HUES6 (cell line): Measurements from ENCODE around the gene GPT2.
"Not testable (repeated sequence)": the region's sequence is repeated elsewhere in the genome, so short reads cannot be mapped to it uniquely, and the experiment has no call there.

Source experiments
- H3K27ac ChIP-seq: 2 replicates; pipeline ENCODE4 v1.7.0; 2013; ENCODE audit warnings: low read depth, mild to moderate bottlenecking, low read length, inconsistent platforms
- H3K27me3 ChIP-seq: 2 replicates; pipeline ENCODE4 v1.6.1; 2013; ENCODE audit warnings: low read length; ENCODE audit not compliant: control insufficient read depth, insufficient read depth
- H3K36me3 ChIP-seq: 2 replicates; pipeline ENCODE4 v1.6.1; 2013; ENCODE audit warnings: low read length; ENCODE audit not compliant: control insufficient read depth, insufficient read depth
- H3K4me1 ChIP-seq: 2 replicates; pipeline ENCODE4 v1.6.1; 2013; ENCODE audit warnings: low read length; ENCODE audit not compliant: control insufficient read depth, insufficient read depth
- H3K4me3 ChIP-seq: 2 replicates; pipeline ENCODE4 v1.5.1; 2013; ENCODE audit warnings: low read depth, low read length
- H3K9ac ChIP-seq: one replicate; pipeline ENCODE4 v1.6.1; 2013; ENCODE audit warnings: mild to moderate bottlenecking, low read length
- H3K9me3 ChIP-seq: 2 replicates; pipeline ENCODE4 v1.6.1; 2013; ENCODE audit warnings: low read depth, low read length; ENCODE audit not compliant: control insufficient read depth, insufficient read depth

GPT2 gene

GRCh38 chr16:46867486-46867885 is 16.7 kb upstream of the GPT2 start:
- H3K9ac ChIP-seq, H3K4me3 ChIP-seq, H3K36me3 ChIP-seq, H3K27me3 ChIP-seq, H3K9me3 ChIP-seq, H3K27ac ChIP-seq: not testable (repeated sequence)
- peaks cover 10% of the 10 kb centered on the region for H3K4me1 ChIP-seq

- peaks cover 10% of the 10 kb centered on the region for H3K4me1 ChIP-seq
- not testable (repeated sequence) for H3K27ac ChIP-seq, H3K9me3 ChIP-seq, H3K36me3 ChIP-seq, H3K9ac ChIP-seq, H3K27me3 ChIP-seq, H3K4me3 ChIP-seq
Measured at GRCh38 chr16:46868891-46869290, 15.3 kb upstream of the GPT2 start.

DNA sequence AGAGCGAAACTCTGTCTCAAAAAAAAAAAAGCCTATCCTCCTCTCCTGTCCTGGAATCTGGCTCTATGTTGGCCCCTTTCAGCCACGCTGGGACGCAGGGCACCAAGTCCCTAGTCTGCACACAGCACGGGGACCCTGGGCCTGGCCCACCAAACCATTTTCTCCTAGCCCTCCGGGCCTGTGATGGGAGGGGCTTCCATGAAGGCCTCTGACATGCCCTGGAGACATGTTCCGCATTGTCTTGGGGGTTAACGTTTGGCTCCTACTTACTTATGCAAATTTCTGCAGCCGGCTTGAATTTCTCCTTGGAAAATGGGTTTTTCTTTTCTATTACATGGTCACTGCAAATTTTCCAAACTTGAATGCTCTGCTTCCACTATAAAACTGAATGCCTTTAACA is 12.6 kb upstream of the GPT2 start:
- Histone ChIP-seq H3K36me3 (no peaks in the 10 kb centered on the region), H3K9me3 (peaks cover 5% of the 10 kb centered on the region; the same call in 1 of the 2 replicates), H3K27me3 (no peaks in the 10 kb centered on the region), H3K4me3 (no peak overlapping the region), H3K4me1 (peaks cover 10% of the 10 kb centered on the region), H3K27ac (no peak overlapping the region), H3K9ac (no peak overlapping the region)

DNA sequence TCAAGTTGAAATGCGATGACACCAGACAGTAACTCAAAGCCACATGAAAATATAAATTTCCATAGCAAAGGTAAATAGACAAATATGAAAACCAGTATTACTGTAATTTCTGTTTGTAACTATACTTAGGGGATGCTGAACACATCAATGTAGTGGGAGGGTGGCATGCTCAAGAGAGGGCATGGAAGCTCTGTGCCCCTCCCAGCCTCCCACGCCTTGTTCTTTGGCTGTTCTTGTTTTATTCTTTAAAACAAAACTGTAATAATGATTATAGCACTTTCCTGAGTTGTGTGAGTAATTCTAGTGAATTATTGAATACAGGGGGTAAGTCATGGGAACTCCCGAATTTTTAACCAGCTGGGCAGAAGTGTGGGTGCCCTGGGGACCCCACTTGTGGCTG is 11.0 kb upstream of the GPT2 start:
- Histone ChIP-seq H3K9me3 (peaks cover 5% of the 10 kb centered on the region; the same call in 1 of the 2 replicates), H3K4me1 (peaks cover 10% of the 10 kb centered on the region)

GRCh38 chr16:46875243-46875642 is 8.9 kb upstream of the GPT2 start:
- Histone ChIP-seq H3K4me1 (peaks cover 11% of the 10 kb centered on the region), H3K9ac (no peak overlapping the region), H3K9me3 (no peaks in the 10 kb centered on the region), H3K4me3 (no peak overlapping the region), H3K27ac (no peak overlapping the region), H3K36me3 (no peaks in the 10 kb centered on the region), H3K27me3 (no peaks in the 10 kb centered on the region)

More for the DNA sequence above, 11.0 kb upstream of the GPT2 start:
- H3K27ac ChIP-seq = no peak overlapping the region
- no peaks in the 10 kb centered on the region for H3K36me3 ChIP-seq
- no peak overlapping the region for H3K9ac ChIP-seq
- H3K4me3 ChIP-seq = no peak overlapping the region
- H3K27me3 ChIP-seq = no peaks in the 10 kb centered on the region

GRCh38 chr16:46882304-46882939 is 1.7 kb upstream of the GPT2 start:
- Histone ChIP-seq H3K9me3 (no peaks in the 10 kb centered on the region), H3K4me3 (no peak overlapping the region), H3K9ac (no peak overlapping the region), H3K36me3 (peaks cover 2% of the 10 kb centered on the region; the same call in 1 of the 2 replicates), H3K4me1 (peaks cover 50% of the 10 kb centered on the region), H3K27ac (no peak overlapping the region), H3K27me3 (peaks cover 9% of the 10 kb centered on the region; the same call in 1 of the 2 replicates)

DNA sequence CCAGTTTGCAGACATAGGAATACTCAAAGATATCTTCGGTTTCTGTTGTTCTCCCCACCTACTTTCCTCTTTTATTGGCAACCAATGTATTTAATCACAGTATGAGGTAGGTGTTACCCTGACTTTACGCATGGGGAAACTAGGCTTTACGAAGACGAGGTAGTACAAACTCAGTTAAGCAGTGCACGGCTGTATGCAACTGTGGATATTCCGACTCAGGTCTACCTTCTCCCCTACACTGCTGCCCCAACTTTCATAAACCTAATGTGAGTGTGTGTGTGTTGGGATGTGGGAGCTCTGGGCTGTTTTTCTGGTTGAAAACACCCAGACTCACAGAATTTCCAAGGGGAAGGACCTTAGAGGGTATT is 1.2 kb upstream of the GPT2 start:
- Histone ChIP-seq H3K4me3 (peak overlapping the region; percentile 80; the same call in 1 of the 2 replicates), H3K27ac (no peak overlapping the region), H3K9ac (peak overlapping the region; percentile 87)

DNA sequence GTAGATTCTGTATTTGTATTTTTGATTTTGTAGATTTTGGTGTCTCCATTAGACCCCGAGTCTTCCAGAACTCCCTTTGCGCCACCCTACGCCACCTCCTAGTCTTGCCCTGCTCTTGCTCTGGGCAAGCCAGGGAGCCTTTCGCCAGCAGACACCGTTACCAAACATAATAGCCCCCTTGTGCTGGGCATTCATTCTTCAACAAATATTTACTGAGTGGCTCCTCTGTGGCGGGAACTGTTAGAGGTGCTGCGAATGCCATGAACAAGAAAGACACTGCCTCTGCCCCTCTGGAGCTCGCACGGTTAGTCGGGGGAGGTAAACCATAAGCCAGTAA is 841 bp upstream of the GPT2 start:
- H3K4me3 ChIP-seq = peak overlapping the region; percentile 80
- H3K27me3 ChIP-seq = peaks cover 9% of the 10 kb centered on the region; the same call in 1 of the 2 replicates
- no peaks in the 10 kb centered on the region for H3K9me3 ChIP-seq
- peaks cover 50% of the 10 kb centered on the region for H3K4me1 ChIP-seq
- H3K9ac ChIP-seq = peak overlapping the region; percentile 87
- peaks cover 11% of the 10 kb centered on the region; the same call in 1 of the 2 replicates for H3K36me3 ChIP-seq
- peak overlapping the region; percentile 60 for H3K27ac ChIP-seq

More for the DNA sequence above, 1.2 kb upstream of the GPT2 start:
- Histone ChIP-seq H3K9me3 (no peaks in the 10 kb centered on the region), H3K27me3 (peaks cover 9% of the 10 kb centered on the region; the same call in 1 of the 2 replicates), H3K36me3 (peaks cover 7% of the 10 kb centered on the region; the same call in 1 of the 2 replicates), H3K4me1 (peaks cover 50% of the 10 kb centered on the region)

DNA sequence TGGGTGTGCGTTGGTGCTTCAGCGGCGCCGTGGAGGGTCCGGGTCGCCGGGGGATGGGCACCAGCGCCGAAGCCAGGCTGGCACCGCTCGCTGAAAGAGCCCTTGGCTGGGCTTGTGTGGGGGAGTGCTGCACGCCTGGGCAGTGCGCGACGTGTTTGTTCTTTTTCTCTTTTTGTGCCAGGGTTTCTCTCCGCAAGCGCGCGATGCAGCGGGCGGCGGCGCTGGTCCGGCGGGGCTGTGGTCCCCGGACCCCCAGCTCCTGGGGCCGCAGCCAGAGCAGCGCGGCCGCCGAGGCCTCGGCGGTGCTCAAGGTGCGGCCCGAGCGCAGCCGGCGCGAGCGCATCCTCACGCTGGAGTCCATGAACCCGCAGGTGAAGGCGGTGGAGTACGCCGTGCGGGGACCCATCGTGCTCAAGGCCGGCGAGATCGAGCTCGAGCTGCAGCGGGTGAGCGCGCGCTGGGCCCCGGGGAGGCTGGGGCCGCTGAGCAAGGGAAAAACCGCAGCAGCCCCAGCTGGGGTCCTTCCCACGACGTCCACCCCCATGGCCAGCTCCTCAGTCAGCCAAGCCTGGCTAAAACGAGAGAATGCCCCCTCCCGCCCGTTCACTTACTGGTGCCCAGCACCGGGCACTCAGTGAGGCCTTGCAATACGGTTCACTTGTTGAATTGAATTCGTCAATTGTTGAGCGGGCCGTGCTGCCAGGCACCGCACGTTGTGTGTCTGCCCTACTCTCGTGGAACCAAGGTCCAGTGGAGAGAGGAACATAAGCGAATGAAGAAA is 541 bp downstream of the GPT2 start:
- H3K36me3 ChIP-seq = peaks cover 18% of the 10 kb centered on the region
- peak overlapping the region; percentile 87 for H3K9ac ChIP-seq
- H3K4me3 ChIP-seq = peak overlapping the region; percentile 80
- peak overlapping the region; percentile 15; the same call in 1 of the 2 replicates for H3K27ac ChIP-seq
- H3K9me3 ChIP-seq = no peaks in the 10 kb centered on the region
- peaks cover 9% of the 10 kb centered on the region; the same call in 1 of the 2 replicates for H3K27me3 ChIP-seq
- H3K4me1 ChIP-seq = peaks cover 54% of the 10 kb centered on the region

GRCh38 chr16:46885960-46886763 is 2.0 kb downstream of the GPT2 start:
- peak overlapping the region; percentile 65 for H3K9ac ChIP-seq
- H3K27ac ChIP-seq = peak overlapping the region; percentile 22; the same call in 1 of the 2 replicates
- H3K36me3 ChIP-seq = peaks cover 28% of the 10 kb centered on the region
- H3K9me3 ChIP-seq = no peaks in the 10 kb centered on the region
- peaks cover 41% of the 10 kb centered on the region for H3K4me1 ChIP-seq
- peaks cover 9% of the 10 kb centered on the region; the same call in 1 of the 2 replicates for H3K27me3 ChIP-seq
- peak overlapping the region; percentile 80 for H3K4me3 ChIP-seq
